Cardiac septum (tissue), 1 donor: ENCODE results near the gene CNOT10. TPM values are rescaled to one million over a fixed set of nuclear protein-coding genes. Genes with fewer than 3 reads are reported as not detected.

Experiments used
- DNase-seq: peaks from one replicate; pipeline ENCODE4 v3.0.0-alpha.2; 2020; ENCODE audit warnings: low spot score
- intact Hi-C: fragments of 100-400 bp; cut with DNase I; formaldehyde crosslinking; loops from one replicate; pipeline ENCODE4 v1.14.0; 2022
- total RNA-seq: library from RNA; stranded (reverse); fragmentation: NEBNext Ultra II Directional; extraction: Animal tissue kit (Norgen Biotek cat#: 25700); gene quantifications from one replicate; pipeline ENCODE4 v1.2.1, GENCODE V29; 2021
- donor health status: DM: no; HTN: no; CAD: no.

Gene CNOT10
- total RNA-seq, 1 donor from 2014 or later = 13.2 TPM

DNA sequence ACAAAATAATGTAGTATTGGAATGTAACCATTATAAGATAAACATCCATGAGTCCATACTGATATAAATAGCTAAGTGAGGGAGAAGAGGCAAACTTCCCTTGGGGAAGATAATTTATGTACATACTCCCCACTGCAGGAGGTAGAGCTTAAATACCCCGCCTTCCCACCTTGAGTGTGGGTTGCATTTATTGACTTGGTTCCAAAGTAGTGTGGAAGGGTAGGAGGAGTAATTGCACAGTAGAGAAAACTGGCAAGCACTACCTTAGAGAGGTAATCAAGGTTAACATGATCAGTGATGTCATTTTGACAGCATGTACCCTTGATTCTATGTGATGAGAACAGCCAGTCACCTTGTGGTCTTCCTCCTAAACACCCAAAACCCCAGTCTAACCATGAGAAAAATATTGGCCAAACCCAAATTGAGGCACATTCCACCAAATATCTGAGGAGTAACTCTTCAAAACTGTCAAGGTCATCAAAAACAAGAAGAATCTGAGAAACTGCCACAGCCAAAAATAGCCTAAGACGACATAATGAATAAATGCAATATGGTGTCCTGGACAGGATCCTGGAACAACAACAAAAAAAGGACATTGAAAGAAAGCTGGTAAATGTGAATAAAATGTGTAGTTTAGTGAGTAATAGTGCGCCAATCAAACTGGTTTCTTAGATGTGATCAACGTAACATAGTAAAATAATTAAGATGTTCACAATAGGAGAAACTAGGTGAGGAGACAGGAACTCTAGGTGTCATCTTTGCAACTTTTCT is 774 bp upstream of the CNOT10 start:
- no peak for DNase-seq
- intact Hi-C loops = no loop called here

DNA sequence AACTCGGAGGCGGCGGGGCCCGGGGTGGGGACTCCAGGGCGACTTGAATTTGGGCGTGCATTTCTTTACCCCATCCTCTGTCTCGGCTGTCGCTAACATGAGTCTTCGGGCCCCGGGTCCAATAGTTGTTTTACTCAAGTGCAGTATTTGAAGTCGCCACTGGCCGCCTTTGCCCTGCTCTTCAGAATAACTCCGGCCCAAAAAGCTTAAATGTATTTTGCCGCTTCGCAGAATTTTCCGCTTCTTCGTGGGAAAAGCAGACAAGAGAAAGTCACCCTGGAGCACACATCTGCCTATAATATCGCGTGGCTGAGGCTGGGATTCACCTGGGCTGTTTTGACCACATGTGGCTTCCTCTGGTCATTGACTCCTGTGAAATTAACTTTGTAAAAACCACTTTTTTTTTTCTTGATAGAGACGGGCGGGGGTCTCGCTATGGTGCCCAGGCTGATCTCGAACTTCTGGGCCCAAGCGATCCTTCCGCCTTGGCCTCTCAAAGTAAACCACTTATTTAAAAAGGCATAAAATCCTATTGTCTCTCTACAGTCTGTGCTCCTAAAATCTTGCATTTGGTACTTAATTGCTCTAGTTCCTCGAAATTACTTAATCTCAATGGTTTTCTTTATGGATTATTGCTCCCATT is 676 bp downstream of the CNOT10 start:
- no peak for DNase-seq
- intact Hi-C loops = no loop called here

DNA sequence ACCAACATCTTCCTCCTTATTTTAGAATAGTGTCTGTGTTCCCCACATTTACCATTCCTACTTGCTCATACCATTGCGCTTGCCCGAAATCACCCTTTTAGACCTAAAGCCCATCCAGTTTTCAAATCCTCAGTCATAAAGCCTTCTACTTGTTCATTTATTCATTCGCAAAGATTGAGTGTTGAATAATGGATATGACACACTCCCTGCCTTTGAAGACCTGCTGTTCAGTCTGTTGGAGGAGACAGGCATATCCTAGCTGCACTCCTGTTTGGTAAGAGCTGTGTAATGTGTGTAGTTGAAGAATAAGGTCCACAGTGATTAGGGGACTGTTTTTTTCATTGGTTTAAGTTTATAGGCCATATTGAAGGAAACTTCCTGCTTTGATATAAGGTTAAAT is 1.7 kb downstream of the CNOT10 start:
- intact Hi-C loops = no loop called here
- DNase-seq = no peak

DNA sequence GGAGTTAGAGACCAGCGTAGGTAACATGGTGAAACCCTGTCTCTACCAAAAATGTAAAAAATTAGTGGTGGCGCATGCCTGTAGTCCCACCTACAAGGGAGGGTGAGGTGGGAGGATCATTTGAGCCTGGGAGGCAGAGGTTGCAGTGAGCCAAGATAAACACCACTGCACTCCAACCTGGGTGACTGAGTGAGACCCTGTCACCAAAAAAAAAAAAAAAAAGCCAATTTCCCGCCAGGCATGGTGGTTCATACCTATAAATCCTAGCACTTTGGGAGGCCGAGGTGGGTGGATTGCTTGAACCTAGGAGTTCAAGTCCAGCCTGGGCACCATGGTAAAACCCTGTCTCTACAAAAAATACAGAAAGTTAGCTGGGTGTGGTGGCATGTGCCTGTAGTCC is 6.9 kb downstream of the CNOT10 start:
- intact Hi-C loops = no loop called here

DNA sequence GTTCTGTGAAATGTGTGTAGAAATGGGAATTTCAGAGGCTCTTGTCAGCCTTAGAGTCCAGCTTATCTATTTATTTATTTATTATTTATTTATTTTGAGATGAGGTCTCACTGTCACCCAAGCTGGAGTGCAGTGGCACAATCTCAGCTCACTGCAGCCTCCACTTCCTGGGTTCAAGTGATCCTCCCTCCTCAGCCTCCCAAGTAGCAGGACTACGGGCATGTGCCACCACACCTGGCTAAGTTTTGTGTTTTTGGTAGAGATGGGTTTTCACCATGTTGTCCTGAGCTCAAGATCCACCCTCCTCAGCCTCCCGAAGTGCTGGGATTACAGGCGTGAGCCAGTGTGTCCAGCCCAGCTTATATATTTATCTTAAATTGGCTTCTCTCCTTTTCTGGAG is 11.5 kb downstream of the CNOT10 start:
- intact Hi-C loops = no loop called here
- no peak for DNase-seq

More for the DNA sequence above, 6.9 kb downstream of the CNOT10 start:
- DNase-seq = no peak

DNA sequence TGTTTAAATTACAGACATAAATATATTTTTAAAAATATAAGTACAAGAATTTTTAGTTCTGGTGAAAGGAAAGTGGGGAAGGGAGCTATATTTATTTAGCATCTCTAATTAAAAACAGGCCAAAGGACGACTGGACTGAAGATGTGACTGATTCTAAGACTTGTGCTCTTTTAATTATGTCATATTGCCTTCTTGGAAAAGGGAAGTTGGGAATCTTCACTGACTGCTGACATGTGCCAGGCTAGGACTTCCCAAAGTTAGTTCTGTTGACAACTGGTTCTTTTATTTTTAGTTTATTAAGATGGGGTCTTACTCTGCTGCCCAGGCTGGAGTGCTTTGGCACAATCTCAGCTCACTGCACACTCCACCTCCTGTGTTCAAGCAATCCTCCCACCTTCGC is 13.5 kb downstream of the CNOT10 start:
- no peak for DNase-seq
- intact Hi-C loops = no loop called here

DNA sequence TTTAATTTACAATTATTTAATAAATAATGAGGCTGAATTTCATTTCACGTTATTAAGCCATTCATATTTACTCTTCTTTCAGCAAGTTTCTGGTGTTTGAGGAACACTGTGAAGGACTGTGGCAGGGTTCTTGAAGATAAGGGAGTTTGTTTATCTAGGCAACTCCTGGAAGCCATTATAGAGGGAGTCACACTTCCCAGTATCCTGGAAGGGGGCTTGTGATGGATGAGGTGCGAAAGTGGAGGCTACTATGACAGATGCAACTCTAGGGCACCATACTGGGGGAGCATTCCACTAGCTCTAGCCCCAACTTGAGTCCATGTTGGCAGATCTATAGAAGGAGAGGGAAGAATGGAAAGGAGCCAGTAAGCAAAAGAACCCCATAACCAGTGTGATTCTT is 14.4 kb downstream of the CNOT10 start:
- no peak for DNase-seq
- intact Hi-C loops = no loop called here

DNA sequence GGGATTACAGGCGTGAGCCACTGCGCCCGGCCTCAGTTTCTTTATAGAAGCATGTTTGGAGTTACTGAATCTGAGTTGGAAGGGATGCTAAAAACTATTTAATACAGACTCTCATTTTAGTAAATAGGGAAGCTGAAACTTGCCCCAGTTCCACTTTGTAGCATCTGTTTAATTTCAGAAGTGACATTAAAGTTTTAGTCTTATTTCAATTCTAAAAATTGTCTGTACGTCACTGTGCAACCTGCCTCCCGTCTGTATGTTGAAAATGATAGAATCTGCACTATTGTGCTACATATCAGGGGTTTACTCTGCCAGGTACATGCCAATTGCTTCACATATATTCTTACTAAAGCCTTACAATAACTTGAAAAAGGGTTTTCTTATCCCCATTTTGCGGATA is 15.3 kb downstream of the CNOT10 start:
- intact Hi-C loops = no loop called here
- no peak for DNase-seq

DNA sequence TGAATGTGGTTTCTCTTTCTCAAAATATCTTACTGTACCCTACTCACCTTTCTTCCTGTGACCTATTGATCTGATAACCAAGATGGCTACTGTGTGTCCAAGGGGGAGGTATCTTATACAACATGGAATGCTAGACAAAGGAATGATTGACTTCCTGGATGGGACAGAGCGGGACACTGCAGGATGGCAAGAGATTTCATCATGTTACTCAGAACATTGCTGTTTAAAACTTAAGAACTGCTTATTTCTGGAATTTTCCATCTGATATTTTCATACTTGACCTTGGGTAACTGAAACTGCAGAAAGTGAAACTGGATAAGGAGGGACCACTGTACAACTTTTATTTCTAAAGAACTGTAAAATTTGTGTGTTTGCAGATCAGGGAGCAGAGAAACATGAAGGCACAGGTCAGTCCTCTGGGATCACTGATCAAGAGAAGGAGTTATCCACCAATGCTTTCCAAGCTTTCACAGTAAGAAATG is 18.5 kb downstream of the CNOT10 start:
- intact Hi-C loops = no loop called here
- no peak for DNase-seq

DNA sequence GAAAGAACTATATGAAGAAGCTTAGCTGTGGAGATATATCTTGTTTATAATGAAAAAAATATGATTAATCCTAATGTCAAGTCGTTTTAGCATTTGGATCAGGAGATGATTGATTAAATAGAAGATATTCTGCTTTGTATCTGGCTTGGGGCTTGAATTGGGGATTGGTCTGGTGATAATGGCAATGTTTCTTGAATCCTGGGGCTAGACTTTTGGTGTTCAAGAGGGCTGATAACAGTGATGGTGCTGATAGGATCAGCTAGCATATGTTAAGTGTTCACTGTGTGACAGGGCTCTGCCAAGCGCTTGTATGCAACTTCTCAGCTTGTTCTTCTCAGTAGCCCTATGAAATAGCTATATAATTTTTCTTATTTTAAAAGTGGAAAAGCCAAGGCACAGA is 20.2 kb downstream of the CNOT10 start:
- intact Hi-C loops = no loop called here
- no peak for DNase-seq

DNA sequence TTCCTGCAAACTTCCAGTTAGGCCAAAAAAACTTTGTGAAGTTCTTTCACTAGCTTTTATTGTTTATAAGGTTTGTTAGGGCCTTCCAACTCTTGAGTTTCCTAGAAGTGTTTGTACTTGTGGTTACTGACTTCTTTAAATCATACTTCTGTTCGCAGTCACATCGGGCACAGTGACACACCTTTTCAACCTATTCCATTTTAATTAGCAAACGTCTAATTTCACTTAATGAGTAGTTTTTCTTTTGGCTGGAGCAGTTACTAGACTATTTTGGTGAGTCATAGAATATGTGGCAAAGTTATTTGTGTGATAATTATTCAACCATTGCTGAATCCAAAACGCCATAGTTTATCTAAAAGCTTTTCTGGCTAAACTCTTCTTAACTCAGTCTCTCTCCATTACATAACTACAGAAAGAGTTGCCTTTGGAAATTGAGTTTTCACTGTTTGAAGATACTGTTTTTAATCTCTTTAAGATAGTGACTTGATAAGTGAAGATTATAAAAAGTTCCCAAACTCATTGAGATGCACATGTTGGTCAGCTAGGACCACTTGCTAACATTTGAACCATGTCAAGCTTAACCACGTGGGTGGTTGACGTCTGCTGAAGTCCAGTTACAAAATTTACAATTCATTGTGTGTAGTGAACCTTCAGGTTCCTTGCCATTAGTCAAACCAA is 21.5 kb downstream of the CNOT10 start:
- DNase-seq = no peak
- intact Hi-C loops = no loop called here

DNA sequence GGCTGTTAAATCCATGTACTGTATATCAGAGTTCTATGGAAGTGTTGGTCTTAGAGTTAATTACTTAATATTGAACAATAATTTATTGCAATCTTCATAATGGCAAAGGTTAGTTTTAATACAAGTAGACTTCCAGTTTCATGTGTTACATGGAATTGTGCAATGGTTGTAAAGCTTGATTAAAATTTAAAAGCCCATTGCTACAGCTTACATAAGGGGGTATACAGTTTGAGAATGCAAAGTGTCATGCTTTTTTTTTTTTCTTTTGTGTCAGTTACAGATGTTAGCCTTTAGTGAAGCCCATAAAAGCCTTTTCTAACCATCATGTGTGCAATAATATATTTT is 22.0 kb downstream of the CNOT10 start:
- no peak for DNase-seq
- intact Hi-C loops = no loop called here

DNA sequence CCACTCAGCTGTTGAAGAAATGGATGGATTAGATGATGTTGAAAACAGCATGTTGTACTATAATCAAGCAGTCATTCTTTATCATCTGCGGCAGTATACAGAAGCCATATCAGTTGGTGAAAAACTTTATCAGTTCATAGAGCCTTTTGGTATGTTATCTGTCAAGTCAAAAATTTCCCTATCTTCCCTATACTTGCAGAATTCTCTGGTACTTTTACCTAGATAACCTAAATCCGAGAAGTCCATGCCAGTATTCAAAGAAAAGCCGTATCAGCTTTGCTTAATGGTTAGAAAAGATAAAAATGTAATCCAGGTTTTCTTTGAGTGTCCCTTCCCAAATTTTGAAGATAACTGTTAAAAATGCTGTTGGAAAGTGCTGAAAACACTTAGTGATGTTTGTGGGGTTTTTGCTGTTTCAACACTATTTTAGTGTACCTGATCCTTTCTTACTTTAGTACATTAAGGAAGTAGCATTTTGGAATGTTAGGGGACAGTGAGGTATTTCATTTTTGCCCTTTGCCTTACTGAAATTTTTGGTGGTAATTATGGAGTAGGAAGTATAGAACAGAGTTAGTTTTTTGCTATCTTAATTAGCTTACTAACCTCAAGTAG is 23.8 kb downstream of the CNOT10 start:
- no peak for DNase-seq
- intact Hi-C loops = no loop called here

DNA sequence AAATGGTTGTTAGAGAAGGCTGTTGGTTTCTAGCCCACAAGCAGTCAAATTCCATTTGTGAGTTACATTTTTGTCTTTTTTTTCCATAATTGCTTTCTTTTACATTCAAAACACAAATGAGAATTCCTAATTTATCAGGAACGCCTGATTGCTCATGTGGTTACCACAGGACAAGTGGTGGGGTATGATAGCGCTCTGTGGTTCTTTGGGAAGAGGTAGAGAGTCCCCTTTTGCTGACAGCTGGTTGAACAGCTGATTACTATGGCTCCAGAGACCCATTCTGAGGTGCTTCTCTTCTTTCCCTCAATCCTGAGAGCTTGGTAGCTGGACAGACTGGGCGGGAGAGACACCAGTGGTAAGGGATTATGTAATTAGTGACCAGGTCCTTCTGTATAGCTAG is 24.4 kb downstream of the CNOT10 start:
- no peak for DNase-seq
- intact Hi-C loops = no loop called here

DNA sequence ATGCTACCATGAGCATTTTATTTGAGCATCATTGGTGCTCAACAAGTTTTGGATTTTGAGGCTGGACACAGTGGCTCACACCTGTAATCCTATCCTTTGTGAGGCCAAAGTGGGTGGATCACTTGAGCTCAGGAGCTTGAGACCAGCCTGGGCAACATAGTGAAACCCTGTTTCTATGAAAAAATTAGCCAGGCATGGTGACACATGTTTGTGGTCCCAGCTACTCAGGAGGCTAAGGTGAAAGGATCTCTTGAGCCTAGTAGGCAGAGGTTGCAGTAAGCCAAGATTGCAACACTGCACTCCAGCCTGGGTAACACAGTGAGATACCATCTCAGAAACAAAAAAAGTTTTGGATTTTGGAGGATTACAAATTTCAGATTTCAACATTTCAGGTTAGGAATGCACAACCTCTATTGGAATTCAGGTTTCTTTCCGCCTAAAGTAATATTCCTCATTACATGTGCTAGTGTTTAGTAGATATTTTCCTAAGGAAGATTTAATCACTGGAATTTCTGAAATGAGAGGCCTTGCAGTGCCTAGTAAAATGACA is 27.6 kb downstream of the CNOT10 start:
- intact Hi-C loops = no loop called here
- DNase-seq = no peak

DNA sequence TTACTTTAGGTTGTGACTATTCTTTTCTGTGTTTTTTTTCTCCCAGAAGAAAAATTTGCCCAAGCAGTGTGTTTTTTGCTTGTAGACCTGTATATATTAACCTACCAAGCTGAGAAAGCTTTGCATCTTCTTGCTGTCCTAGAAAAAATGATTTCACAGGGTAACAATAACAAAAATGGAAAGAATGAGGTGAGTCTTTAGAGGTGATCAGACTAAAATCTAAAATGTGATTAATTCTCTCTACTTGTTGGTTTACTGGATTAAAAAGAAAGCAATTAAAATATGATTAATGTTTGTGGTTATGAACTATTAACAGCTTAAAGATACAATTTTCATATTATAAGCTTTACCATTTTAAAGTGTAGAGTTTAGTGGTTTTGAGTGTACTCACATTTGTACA is 28.2 kb downstream of the CNOT10 start:
- DNase-seq = no peak

DNA sequence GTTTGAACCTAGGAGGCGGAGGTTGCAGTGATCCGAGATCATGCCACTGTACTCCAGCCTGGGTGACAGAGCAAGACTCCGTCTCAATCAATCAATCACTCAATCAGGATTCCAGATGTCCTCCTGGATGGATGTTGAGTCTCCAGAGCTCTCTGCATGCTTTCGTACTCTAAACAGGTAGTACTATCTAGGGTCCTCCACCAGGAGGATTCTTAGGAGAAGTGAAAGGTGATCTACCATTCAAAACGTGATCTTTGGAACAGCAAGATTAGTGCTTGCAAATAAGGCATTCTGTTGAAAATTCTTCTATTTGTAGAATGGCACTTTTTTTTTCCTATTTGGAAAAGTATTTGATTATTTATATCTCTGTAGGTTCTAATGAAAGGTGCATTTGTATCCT is 34.3 kb downstream of the CNOT10 start:
- no peak for DNase-seq
- intact Hi-C loops = no loop called here

More for the DNA sequence above, 28.2 kb downstream of the CNOT10 start:
- intact Hi-C loops = no loop called here

DNA sequence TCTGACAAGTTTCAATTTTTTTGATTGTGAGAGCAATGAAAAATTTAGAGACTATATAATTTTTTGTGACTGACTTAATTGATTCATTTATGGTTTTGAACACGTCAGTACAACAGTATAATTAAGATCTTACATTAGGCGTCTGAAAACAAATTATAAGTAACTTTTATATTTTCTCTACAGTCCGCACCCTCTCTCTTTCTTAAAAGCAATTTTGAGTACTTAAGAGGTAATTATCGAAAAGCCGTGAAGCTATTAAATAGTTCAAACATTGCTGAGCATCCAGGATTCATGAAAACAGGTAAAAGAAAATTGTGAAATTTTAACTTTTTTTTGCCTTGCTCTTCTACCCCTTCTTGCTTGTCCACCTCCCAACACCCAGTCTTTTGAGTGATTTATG is 34.9 kb downstream of the CNOT10 start:
- no peak for DNase-seq
- intact Hi-C loops = no loop called here

DNA sequence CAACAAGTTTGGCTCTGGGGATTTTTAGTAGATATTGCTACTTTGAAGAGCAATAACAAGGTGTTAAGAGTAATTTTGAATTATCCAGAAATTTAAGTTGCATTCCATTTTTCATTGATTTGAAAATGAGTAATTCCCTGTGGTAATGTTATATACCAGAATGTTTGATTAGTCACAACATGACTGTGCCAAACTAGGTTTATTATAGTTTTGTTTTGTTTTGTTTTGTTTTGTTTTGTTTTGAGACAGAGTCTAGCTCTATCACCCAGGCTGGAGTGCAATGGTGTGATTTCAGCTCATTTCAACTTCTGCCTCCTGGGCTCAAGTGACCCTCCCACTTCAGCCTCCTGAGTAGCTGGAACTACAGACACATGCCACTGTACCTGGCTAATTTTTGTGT is 40.7 kb downstream of the CNOT10 start:
- no peak for DNase-seq
- intact Hi-C loops = no loop called here

DNA sequence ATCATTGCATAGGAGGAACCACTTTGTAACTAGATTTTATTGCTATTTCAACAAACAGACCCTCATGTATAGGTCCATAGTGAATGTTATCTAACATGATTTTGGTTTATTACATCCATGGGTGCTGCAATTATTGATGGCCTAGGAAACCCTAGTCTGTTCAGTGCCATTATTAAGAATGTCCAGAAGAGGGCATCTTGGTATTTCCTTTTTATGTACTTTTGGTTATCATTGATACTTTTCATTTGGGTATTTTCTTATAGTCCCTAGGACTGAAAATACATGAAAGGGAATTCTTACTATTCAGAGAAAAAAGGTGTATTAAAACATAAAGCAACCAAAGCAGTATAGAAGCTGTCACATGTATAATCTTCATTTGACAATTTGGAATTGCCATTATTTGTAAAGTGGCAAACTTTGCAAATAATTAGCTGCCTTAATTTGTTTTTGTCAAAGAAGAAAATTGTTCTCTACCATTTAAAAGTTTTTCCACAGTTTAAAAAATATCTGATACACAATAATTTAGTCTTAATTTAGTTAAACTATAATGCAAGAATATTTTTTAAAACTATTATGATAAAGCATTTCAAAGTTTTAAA is 48.7 kb downstream of the CNOT10 start:
- DNase-seq = no peak
- intact Hi-C loops = loop anchor here (5.0 kb wide), 1 partner anchor 199 kb away; no protein-coding TSS in a partner anchor
